Lung (tissue), 12 donors: ENCODE results near the gene PSPH. TPM values are rescaled to one million over a fixed set of nuclear protein-coding genes. Genes with fewer than 3 reads are reported as not detected.

ENCODE experiments used
- ATAC-seq: fragments of 200-7000 bp; cut with Tn5 transposase; one replicate; pipeline ENCODE4 v1.9.1; 2020; ENCODE audit warnings: moderate number of reproducible peaks; ENCODE audit not compliant: insufficient read depth, low FRiP score
- DNase-seq, 3 donors: peaks; one replicate each; pipeline ENCODE4 v3.0.0-alpha.2; 2013 to 2017
- H3K27ac ChIP-seq, 2 donors: one replicate each; pipeline ENCODE4 v1.5.1; 2013; ENCODE audit warnings: mild to moderate bottlenecking in 2 of 2, moderate library complexity in 2 of 2, control low read depth in 1 of 2, inconsistent platforms in 1 of 2, low read depth in 1 of 2, low read length in 1 of 2
- H3K27me3 ChIP-seq, 3 donors: one replicate each; pipeline ENCODE4 v1.5.1; 2013; ENCODE audit warnings: low read length in 2 of 3; ENCODE audit not compliant: control insufficient read depth in 3 of 3, insufficient read depth in 3 of 3
- H3K36me3 ChIP-seq, 4 donors: one replicate each; pipeline ENCODE4 v1.5.1; 2013; ENCODE audit warnings: low read length in 4 of 4, mild to moderate bottlenecking in 1 of 4, moderate library complexity in 1 of 4; ENCODE audit not compliant: control insufficient read depth in 4 of 4, insufficient read depth in 4 of 4
- H3K4me1 ChIP-seq, 5 donors: one replicate each; pipeline ENCODE4 v1.5.1; 2013; ENCODE audit warnings: low read length in 5 of 5, mild to moderate bottlenecking in 2 of 5, moderate library complexity in 1 of 5; ENCODE audit not compliant: control insufficient read depth in 5 of 5, insufficient read depth in 5 of 5
- H3K4me3 ChIP-seq: one replicate; pipeline ENCODE4 v1.5.1; 2013; ENCODE audit warnings: mild to moderate bottlenecking, control low read depth, moderate library complexity
- H3K9ac ChIP-seq, 2 donors: one replicate each; pipeline ENCODE4 v1.5.1; 2013; ENCODE audit warnings: low read length in 2 of 2, control low read depth in 1 of 2; ENCODE audit not compliant: insufficient read depth in 1 of 2
- H3K9me3 ChIP-seq, 4 donors: one replicate each; pipeline ENCODE4 v1.5.1; 2013; ENCODE audit warnings: low read length in 3 of 4, mild to moderate bottlenecking in 1 of 4, moderate library complexity in 1 of 4; ENCODE audit not compliant: control insufficient read depth in 4 of 4, insufficient read depth in 3 of 4
- WGBS, 2 donors: extraction: QIAGEN DNeasy Blood & Tissue Kit; methylation state at CpG; one replicate each; pipeline ENCODE4 v1.1.7; 2013; 5-methylcytosine and 5-hydroxymethylcytosine counted together
- polyA plus RNA-seq, 2 donors: library from polyadenylated mRNA; stranded (reverse); fragments of 200-250 nt; gene quantifications; one replicate each; pipeline ENCODE4 v1.2.1, GENCODE V29; 2013
- total RNA-seq, 2 donors: library from RNA; depleted of rRNA in 1 of 2; stranded (reverse); fragments of >200 nt in 1 of 2; gene quantifications; one replicate each; pipeline ENCODE4 v1.2.1, GENCODE V29; 2014 to 2021
- TF ChIP-seq, protein P1 (sequence below): IDR thresholded peaks from 2 replicates; pipeline ENCODE4 v1.5.1; 2012; ENCODE audit warnings: mild to moderate bottlenecking; ENCODE audit errors: control extremely low read depth, extremely low read depth
- donor health status: control.
- donor health status: control.
- donor health status: Bipolar disorder and iron deficiency.
- donor health status: healthy.
- donor health status: DM: yes; HTN: yes; CAD: no.

The PSPH gene
- total and polyA plus RNA-seq, 4 donors = 5.9 to 18.5 (median 12.3) TPM

GRCh38 chr7:56030340-56030739, 20.9 kb downstream of the PSPH start:
- H3K27me3 ChIP-seq = no peaks in the 10 kb centered on the region
- DNase-seq (no peak), ATAC-seq (no peak)
- 97 to 99% methylated on average over 8 of the region's 8 CpGs for WGBS, 2 donors
- peaks cover 0 to 5% (median 1%) of the 10 kb centered on the region in 4 donors for H3K36me3 ChIP-seq
- TF ChIP-seq, protein P1, sequence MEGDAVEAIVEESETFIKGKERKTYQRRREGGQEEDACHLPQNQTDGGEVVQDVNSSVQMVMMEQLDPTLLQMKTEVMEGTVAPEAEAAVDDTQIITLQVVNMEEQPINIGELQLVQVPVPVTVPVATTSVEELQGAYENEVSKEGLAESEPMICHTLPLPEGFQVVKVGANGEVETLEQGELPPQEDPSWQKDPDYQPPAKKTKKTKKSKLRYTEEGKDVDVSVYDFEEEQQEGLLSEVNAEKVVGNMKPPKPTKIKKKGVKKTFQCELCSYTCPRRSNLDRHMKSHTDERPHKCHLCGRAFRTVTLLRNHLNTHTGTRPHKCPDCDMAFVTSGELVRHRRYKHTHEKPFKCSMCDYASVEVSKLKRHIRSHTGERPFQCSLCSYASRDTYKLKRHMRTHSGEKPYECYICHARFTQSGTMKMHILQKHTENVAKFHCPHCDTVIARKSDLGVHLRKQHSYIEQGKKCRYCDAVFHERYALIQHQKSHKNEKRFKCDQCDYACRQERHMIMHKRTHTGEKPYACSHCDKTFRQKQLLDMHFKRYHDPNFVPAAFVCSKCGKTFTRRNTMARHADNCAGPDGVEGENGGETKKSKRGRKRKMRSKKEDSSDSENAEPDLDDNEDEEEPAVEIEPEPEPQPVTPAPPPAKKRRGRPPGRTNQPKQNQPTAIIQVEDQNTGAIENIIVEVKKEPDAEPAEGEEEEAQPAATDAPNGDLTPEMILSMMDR = no peak
- no peaks in the 10 kb centered on the region for H3K9me3 ChIP-seq
- H3K9ac ChIP-seq = no peak overlapping the region
- no peaks in the 10 kb centered on the region for H3K4me1 ChIP-seq
- no peak overlapping the region for H3K27ac ChIP-seq
- H3K4me3 ChIP-seq = no peak overlapping the region

DNA sequence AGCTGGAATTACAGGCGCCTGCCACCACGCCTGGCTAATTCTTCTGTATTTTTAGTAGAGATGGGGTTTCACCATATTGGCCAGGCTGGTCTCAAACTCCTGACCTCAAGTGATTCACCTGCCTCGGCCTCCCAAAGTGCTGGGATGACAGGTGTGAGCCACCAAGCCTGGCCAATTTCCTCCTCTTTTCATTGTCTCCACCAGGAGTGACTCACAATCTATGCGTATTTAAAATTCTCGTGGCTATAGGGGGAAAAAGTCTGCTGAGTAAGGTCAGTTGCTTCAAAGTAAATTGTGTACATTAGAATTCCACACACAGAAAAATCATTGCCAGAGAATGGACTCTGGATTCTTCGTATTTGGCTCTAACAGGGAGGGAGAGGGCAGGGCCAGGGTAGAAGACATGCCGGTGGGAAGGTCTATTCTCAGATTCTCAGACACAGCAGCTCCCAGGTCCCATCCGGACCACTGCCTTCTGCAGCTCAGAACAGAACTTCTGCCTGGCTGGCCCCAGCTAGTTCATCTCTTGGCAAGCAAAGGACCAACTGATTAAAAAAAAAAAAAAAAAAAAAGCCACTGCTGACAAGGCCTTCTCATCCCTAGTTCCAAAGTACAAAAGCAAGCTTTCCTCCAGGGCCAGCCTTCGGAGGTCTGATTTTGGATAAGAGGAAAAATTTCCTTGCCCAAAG, 22.2 kb downstream of the PSPH start:
- no peak for ATAC-seq

GRCh38 chr7:56026538-56026937, 24.7 kb downstream of the PSPH start:
- DNase-seq (no peak), ATAC-seq (no peak)
- no peaks in the 10 kb centered on the region for H3K4me1 ChIP-seq
- TF ChIP-seq, protein P1 = no peak
- H3K4me3 ChIP-seq = no peak overlapping the region
- H3K9ac ChIP-seq = no peak overlapping the region
- peaks cover 0 to 6% (median 1%) of the 10 kb centered on the region in 4 donors for H3K36me3 ChIP-seq
- 52 to 96% methylated on average over 1 to 2 of the region's 2 CpGs for WGBS, 2 donors
- no peaks in the 10 kb centered on the region for H3K9me3 ChIP-seq
- H3K27me3 ChIP-seq = no peaks in the 10 kb centered on the region
- H3K27ac ChIP-seq = no peak overlapping the region

More for the DNA sequence above, 22.2 kb downstream of the PSPH start:
- Histone ChIP-seq H3K9me3 (no peaks in the 10 kb centered on the region), H3K27ac (no peak overlapping the region), H3K9ac (no peak overlapping the region), H3K36me3 (peaks cover 0 to 6% (median 1%) of the 10 kb centered on the region in 4 donors), H3K4me3 (no peak overlapping the region), H3K27me3 (no peaks in the 10 kb centered on the region), H3K4me1 (no peaks in the 10 kb centered on the region)
- WGBS, 2 donors = 90 to 91% methylated on average over 9 of the region's 9 CpGs
- TF ChIP-seq, protein P1 = no peak
- DNase-seq = no peak

GRCh38 chr7:56023500-56023899, 27.7 kb downstream of the PSPH start:
- Histone ChIP-seq H3K9me3 (no peaks in the 10 kb centered on the region), H3K9ac (no peak overlapping the region), H3K27ac (no peak overlapping the region), H3K4me1 (no peaks in the 10 kb centered on the region), H3K36me3 (peaks cover 0 to 10% (median 4%) of the 10 kb centered on the region in 4 donors), H3K4me3 (no peak overlapping the region), H3K27me3 (no peaks in the 10 kb centered on the region)
- ATAC-seq (no peak), DNase-seq (no peak)
- TF ChIP-seq, protein P1 = no peak
